G401 (cell line): ENCODE results near the gene FAHD1. TPM values are rescaled to one million over a fixed set of nuclear protein-coding genes. Genes with fewer than 3 reads are reported as not detected.
"Not testable (repeated sequence)": the region's sequence is repeated elsewhere in the genome, so short reads cannot be mapped to it uniquely, and the experiment has no call there.

Experiments used
- DNase-seq: peaks from one replicate; pipeline ENCODE4 v3.0.0-alpha.2; 2015; ENCODE audit warnings: low spot score
- in situ Hi-C: cut with HindIII; loops from 2 replicates; pipeline ENCODE4 v1.10.0; 2016; ENCODE audit warnings: low sequenced_read_pairs, mixed read lengths
- total RNA-seq: library from RNA; depleted of rRNA; stranded (reverse); fragments of >200 nt; shearing (Covaris generic); gene quantifications from 2 replicates; pipeline ENCODE4 v1.2.3, GENCODE V29; 2014

Gene FAHD1
- total RNA-seq, 1 experiment from 2014 or later = 63.5 TPM

DNA sequence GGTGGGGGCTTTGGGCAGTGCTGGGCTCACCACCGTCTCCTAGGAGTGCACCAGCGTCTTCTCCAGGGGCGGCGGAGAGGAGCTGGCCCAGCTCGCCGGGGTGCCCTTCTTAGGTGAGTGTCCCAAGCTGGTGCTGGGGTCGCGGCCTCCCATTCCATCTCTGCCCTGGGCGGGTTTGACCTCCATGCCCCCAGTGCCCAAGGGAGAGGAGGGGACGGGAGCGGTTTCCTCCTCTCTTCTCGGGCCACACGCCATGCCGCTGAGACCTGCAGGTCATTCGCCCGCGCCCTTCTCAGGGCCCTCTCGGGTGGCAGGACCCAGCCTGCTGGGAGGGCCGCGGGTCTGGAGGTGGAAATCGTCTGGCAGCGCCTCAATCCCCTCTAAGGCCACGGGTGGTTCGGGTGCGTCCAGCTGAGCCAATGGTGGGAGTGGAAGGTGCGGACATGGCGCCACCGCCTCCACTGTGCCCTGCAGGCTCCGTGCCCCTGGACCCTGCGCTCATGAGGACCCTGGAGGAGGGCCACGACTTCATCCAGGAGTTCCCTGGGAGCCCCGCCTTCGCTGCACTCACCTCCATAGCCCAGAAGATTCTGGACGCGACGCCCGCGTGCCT lies 38.8 kb upstream of the FAHD1 start:
- no peak for DNase-seq
- in situ Hi-C loops = no loop called here

DNA sequence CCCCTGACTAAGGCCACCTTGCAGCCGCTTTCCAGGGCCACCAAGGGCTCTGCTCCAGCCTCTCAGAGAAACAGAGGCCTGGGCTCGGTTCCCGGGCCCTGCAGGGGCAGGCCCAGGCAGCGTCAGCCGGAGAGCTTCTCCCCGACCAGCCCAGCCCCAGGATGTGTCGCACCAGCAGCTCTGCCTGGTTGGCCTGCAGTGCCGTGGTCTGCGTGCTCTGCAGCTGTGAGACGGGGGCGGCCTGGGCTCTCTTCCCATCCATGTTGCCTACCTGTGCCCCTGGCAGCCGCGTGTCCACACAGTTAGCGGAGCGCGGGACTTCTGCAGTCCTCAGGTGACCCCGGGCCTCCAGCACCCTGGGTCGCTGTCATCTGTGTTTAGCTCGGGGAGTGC lies 38.3 kb upstream of the FAHD1 start:
- DNase-seq = no peak
- in situ Hi-C loops = no loop called here

DNA sequence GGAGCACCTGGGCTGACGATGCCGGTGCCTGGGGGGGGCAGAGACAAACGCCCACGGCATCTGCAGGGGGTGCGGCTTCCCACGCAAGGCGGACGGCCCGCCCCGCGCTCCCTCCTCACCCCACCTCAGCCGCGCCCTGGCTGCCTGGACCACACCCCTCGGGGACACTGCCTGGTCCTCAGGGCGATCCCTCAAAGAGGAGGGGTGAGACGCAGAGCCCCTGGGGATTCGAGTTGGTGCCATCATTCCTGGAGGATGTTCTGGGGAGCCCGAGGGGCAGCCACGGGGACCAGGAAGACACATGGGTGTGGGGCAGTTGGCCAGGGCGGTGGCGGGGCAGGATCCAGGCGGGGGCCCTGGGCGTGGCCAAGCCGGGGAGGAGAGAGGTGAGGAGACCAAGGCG lies 37.4 kb upstream of the FAHD1 start:
- no peak for DNase-seq
- in situ Hi-C loops = no loop called here

DNA sequence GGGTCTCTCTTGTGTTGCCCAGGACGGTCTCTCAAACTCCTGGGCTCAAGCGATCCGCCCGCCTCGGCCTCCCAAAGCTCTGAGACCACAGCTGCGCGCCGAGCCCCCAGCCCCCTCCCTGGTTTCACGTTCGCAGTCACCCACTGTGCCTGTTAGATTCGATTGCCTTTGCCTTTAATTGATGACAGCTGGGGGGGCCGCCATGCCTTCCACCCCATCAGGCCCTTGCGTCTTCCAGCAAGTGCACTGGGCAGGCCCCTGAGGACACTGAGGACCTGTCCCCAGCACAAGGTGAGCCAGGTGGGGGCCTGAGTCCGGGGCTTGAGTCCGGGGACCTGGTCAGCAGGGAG lies 36.8 kb upstream of the FAHD1 start:
- DNase-seq = no peak
- in situ Hi-C loops = no loop called here

DNA sequence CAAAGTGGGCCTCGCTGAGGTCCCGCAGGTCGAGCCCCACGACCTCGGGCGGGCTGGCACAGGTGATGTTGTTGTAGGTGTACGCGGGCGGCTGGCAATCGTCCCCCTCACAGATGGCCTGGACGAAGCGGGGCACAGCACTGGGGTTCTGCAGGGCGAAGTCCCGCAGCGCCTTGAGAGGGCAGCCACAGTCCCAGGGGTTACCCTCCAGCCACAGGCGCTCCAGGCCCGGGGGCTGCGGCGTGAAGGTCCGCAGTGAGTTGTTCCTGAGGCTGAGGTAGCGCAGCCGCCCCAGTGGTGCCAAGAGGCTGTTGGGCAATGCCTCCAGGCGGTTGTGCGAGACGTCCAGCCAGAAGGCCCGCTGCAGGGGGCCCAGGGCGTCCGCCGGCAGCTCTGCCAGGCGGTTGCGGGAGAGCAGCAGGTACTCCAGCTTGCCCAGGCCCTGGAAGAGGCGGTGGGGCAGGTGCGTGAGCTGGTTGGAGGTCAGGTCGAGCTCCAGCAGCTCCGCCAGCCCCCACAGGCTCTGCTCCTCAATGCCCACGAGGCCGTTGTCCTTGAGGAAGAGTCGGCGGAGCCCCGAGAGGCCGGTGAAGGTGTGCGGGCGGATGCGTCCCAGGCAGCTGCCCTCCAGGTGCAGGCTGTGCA lies 36.3 kb upstream of the FAHD1 start:
- in situ Hi-C loops = no loop called here
- peak; percentile 72 for DNase-seq

DNA sequence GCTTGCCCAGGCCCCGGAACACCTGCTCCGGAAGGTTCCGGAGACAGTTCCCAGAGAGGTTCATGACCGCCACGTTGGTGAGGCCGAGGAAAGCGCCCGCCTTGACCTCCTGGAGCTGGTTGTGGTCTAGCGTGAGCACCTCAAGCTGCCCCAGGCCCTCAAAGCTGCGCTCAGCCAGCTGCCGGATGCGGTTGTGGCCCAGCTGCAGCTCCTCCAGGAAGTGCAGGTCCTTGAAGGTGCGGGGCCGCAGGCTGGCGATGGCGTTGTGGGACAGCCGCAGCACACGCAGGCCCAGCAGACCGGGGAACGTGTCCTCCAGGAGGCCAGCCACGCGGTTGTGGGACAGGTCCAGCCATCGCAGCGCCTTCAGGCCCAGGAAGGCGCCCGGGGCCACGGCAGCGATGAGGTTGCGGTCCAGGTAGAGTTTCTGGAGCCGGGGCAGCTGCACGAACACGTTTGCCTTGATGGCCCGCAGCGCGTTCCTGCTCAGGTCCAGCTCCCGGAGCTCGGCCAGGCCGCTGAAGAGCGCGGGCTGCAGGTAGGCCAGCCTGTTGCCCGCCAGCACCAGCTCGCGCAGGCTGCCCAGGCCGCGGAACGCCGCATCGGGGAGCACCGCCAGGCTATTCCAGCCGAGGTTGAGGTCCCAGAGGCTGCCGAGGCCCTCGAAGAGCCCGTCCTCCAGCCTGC lies 35.6 kb upstream of the FAHD1 start:
- DNase-seq = no peak

DNA sequence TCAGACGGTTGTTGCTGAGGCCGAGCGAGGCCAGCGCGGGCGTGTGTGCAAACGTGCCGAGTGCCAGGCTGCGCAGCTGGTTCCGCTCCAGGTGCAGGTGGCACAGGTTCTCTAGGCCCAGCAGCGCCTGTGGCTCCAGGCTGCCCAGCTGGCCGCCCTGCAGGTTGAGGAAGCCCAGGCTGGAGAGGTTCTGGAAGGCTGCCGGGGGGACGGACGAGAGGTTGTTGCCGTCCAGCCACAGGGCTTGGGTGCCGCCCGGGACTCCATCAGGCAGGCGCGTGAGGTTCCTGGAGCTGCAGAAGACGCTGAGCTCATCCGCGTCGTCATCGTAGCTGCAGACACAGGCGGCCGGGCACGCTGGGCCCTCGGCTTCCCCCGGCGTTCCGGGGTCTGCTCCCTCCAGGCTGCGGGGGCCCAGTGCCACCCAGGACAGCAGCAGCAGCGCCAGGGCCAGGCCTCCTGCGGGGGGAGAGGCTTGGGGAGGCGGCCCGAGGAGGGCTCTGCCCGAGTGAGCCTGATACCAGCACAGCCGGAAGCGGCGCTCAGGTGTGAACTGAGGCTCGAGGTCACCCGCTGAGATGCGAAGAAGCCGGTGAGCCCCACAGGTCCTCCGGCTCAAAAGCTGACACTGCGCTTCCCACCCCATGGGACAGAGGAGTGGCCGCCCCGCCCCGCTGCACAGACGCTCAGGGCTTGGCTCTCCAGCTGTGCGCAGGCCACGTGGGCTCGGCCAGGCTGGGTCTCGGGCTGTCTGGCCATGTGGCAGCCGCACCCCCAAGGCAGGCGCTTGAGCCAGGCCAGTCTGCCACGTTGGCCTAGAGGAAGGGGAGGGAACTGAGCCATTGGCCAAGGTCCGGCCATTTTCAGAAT lies 34.8 kb upstream of the FAHD1 start:
- DNase-seq = no peak
- in situ Hi-C loops = no loop called here

More for the DNA sequence above, 35.6 kb upstream of the FAHD1 start:
- in situ Hi-C loops = no loop called here

DNA sequence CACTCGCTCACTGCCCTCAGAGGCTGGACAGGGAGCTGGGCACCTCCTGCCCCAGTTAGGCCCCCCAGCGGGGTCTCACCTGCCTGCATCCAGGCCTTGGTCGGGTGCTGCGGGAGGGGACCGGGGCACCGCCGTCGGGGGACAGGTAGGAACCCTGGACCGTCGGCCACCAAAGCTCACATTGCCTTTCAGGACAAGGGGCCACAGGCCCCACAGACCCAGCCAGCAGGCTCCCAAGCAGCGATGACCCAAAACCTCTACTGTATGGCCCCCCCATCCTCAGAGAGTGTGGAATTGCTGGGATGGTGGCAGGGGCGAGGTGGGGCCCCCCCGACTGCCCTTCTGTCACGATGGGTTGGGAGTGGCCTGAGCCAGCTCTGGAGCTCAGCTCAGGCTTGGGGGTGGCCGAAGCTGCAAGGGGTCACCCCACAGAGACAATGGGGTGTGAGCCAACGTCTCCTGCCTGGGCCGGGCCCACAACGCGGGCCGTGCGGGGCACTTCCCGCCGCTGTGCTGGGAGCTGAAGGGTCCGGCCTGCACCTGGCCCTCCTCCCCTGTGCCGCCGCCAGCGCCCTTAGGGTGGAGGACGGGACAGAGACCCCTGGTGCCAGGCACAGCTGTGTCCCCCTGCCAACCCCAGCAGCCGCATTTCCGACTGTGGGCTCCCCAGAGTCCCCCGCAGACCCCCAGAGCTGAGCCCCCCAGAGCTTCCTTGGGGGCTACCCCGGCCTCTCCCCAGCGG lies 34.0 kb upstream of the FAHD1 start:
- in situ Hi-C loops = no loop called here
- DNase-seq = no peak

DNA sequence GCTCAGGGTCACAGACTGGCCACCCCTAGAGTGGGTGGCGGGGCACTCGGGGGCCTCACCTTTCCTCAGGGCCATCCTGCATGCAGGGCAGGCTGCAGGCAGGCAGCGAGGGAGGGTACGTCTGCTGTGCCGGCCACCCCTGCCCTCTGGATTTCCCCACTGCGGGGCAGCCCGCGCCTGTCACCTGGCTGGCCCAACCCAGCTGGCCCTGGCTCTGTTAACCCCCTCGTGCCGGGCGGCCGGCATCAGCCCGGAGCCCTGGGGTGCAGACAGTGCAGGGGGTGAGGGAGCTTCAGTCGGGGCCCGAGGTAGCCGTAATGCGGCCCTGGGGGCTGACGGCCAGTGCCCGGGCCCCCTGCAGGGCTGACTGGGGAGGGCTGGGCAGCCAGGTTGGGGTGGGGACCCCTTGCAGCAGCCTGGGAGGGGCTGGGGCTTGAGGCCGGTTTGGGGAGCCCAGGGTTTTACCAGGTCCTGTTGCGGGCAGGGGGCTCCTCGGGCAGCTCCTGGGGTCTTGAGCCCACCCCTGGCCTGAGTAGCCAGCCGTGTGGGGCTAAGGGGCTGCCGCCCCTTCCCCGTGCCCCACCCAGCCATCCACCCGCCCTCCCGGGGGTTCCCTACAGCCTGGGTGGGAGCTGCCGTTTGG lies 33.3 kb upstream of the FAHD1 start, which contains the start of gene IGFALS:
IGFALS (minus strand) TSS at position 128 of the 643 bp plus-strand sequence; CDS start at position 75, 53 bp downstream.
- no peak for DNase-seq
- in situ Hi-C loops = no loop called here

DNA sequence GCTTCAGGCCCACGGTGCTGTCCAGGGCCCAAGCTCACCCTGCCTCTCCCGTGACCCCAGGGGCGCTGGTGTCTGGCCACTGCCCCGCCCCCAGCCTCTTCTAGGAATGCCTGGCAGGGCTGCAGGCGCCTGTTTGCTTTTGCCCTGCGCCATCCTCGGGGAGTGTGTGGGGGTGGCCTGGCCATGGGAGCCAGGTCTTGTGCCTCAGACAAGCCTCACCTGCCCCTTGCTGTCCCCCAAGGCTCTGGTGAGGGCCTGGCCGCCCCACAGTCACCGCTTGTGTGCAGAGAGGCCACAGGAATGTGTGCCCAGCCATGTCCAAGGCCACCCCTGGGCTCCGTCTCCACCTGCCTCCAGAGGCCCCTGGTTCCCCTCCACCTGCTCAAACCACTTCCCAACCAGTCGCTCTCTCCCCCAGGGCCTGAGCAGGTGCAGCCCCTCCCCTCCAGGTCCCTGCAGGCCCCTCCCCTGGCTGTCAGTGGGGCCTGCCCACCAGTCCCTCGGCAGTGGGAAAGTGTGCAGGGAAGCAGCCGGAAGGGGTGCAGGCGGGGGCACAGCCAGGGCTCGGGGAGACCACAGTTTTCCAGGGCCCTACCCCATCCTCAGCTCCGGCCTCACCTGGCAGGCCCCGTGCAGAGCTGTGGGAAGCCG lies 32.7 kb upstream of the FAHD1 start:
- DNase-seq = no peak
- in situ Hi-C loops = no loop called here

DNA sequence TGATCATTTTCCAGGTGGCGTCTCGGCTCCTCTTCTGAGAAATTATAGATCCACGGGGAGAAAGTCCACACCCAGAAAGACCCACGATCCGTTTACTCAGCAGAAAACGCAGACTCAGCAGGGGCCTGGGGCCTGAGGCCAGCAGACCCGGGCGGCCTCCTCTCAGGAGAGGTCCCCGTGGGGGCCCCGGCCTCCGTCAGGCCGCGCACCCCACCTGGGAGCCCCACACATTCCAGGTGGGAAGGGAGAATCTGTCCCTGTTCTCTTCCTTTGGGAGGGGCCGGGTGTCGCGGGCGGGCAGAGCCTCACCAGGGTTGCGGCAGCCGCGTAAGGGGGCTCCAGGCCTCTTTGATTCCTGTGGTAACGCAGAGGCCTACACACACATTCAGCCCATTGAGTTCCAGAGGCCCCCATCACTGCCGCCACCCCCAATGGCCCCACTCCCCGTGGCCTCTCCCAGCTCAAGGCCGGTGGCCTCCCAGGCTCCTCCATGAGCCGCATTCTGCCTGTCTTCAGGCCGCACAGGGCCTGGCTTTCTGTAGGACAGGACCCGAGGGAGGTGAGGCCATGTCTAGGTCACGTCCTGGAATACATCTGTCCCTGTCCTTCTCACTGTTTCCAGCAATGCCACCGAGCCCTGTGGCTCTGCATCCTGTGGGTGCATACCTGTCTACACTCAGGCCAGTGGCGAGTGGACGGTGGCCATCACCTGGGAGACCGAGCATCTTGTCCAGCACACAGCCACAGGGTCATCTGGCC lies 31.9 kb upstream of the FAHD1 start:
- in situ Hi-C loops = no loop called here
- DNase-seq = no peak

DNA sequence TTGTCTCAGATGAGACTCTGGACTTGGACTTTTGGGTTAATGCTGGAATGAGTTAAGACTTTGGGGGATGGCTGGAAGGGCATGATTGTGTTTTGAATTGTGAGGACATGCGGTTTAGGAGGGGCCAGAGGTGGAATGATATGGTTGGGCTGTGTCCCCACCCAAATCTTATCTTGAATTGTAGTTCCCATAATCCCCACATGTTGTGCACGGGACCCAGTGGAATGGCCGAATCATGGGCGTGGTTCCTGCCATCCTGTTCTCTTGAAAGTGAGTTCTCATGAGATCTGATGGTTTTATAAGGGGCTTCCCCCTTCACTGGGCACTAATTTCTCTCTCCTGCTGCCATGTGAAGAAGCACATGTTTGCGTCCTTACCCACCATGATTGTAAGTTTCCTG lies 27.7 kb upstream of the FAHD1 start:
- in situ Hi-C loops, DNase-seq: not testable (repeated sequence)

DNA sequence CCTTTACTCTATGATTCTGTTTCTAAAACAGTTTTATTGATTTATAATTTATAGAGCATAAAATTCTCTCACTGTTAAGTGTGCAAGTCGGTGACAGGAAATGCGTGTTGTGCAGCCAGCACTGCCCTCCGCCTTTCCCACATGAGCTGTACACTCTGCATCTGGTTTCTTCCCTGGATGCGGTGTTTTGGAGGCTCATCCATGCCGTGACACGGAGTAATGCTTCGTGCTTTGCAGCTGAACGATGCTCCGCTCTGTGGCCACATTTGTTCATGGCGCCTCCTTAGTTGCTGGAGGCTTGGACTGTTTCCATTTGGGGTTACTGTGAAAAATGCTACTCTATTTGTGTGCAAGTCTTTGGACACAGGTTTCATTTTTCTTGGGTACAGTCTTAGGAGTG lies 26.3 kb upstream of the FAHD1 start:
- no peak for DNase-seq
- in situ Hi-C loops = no loop called here

DNA sequence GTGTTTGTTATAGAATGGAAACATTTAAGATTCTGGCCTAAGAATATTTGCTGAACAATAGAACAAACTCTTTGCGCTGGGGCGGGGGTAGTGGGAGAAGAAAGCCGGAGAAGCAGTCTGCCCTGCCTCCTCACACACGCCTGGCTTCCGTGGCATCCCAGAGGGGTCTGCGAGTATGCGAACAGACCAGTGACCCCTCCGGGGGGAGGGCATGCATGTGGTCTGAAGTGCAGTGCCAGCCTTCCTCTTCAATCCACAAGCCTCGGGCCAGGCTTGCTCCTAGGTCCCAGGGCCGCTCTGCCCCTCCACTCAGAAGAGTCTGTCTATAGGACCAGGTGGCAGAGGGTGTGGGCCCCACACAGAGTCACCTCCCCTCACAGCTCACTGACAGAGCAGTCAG lies 19.4 kb upstream of the FAHD1 start:
- in situ Hi-C loops = no loop called here
- DNase-seq = no peak

DNA sequence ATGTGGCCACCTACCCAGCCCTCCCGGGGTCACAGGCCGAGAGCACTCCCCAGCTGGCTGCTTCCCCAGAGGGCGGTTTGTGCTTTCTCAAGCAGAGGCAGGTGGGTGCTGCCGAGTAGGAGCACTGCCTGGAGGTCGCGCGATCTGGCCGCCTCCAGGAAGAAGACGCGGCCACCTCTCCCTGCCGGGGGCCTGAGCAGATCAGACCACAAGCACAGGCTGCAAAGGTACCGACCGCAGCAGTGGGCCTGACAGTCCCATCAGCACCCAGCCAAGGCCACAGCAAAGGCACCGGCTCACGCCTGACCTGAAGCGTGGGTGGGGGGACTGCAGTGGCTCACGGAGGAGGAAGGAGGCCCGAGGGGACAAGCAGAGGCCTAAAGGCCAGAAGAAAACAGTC lies 18.3 kb upstream of the FAHD1 start:
- in situ Hi-C loops = no loop called here
- no peak for DNase-seq

DNA sequence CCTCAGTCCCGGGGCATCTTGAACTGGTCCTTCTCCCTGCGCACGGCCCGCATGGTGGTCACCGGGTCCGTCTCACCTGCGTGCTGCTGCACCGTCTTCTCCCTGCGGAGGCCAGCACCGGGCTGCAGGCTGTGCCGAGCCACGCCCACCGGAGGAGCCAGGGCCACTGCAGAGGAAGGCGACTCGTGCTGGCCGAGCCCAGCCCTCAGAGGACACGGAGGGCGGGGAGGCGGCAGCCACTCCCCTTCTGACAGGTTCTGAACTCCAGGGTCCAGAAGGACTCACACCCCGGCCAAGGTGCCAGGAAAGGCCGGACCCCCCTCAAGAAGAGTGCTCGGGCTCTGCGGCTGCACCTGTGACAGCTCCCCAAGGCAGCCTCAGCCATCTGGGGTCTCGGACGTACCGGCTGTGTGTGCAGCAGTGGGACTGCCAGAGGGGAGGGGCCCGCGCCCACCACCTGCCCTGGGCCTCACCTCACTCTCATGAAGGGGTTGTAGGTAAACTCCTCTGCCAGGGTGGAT lies 17.7 kb upstream of the FAHD1 start:
- no peak for DNase-seq
- in situ Hi-C loops = no loop called here

DNA sequence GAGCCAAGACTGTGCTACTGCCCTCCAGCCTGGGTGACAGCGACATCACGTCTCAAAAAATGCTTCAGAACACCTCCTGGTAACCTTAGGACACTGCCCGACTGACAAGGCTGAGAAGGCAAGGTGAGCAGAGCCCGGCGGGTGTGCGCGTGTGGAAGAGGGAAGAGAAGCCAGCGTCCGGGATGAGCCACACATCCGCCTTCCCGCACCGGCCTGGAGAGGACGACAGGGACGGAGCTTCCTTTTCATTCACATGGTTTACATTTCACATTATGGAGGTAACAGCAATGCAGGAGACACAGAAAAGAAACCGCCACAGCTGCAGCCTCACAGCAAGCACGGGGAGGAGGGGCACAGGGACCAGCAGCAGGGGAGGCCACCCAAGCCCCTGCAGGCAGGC lies 16.9 kb upstream of the FAHD1 start:
- DNase-seq = no peak
- in situ Hi-C loops = no loop called here
